ENCODE results near the gene CFAP53.

DNA sequence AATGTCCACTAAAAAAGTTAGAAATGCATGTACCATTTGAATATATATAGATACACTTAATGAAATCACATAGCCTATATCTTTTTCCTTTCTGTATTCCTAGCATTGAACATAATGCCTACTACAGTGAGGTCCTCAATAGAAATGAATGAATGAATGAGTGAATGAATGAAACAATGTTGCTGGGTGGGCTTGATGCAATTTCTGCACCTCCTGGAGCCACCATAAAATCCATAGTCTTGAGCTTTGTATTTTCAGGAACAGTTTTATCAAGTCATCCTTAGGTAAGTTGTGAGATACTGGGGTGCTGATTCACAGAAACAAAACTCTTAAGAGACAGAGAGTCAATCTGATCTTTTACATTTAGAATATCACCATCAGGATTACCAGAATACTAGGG is 3.3 kb downstream of the CFAP53 start:
- TF ChIP-seq, protein P1, sequence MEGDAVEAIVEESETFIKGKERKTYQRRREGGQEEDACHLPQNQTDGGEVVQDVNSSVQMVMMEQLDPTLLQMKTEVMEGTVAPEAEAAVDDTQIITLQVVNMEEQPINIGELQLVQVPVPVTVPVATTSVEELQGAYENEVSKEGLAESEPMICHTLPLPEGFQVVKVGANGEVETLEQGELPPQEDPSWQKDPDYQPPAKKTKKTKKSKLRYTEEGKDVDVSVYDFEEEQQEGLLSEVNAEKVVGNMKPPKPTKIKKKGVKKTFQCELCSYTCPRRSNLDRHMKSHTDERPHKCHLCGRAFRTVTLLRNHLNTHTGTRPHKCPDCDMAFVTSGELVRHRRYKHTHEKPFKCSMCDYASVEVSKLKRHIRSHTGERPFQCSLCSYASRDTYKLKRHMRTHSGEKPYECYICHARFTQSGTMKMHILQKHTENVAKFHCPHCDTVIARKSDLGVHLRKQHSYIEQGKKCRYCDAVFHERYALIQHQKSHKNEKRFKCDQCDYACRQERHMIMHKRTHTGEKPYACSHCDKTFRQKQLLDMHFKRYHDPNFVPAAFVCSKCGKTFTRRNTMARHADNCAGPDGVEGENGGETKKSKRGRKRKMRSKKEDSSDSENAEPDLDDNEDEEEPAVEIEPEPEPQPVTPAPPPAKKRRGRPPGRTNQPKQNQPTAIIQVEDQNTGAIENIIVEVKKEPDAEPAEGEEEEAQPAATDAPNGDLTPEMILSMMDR (IDR thresholded peaks at IDR 0.05; ENCODE audit: low read length) = no peak
- TF ChIP-seq EZH2 (optimal IDR thresholded peaks at IDR 0.05; ENCODE audit: low read depth, low read length) = no peak
